Fibroblast of lung (primary cell): ENCODE data around the gene TIMP2. TPM values are rescaled to one million over a fixed set of nuclear protein-coding genes. Genes with fewer than 3 reads are reported as not detected.
A peak's percentile ranks its signal among the peaks of the same experiment; 100 is the strongest.
"Not testable (repeated sequence)": the region's sequence is repeated elsewhere in the genome, so short reads cannot be mapped to it uniquely, and the experiment has no call there.

Experiments used
- DNase-seq, 2 donors: peaks; one replicate each; pipeline versions ENCODE4 v3.0.0 to v3.0.0-alpha.2; 2010; ENCODE audit warnings: low read depth in 2 of 2
- H2AFZ ChIP-seq: 2 replicates; pipeline ENCODE4 v1.5.1; 2012; ENCODE audit warnings: low read length, control low read depth, inconsistent platforms
- H3K27ac ChIP-seq: 2 replicates; pipeline ENCODE4 v1.5.1; 2011; ENCODE audit warnings: low read length, control low read depth; ENCODE audit not compliant: insufficient read depth
- H3K27me3 ChIP-seq: 2 replicates; pipeline ENCODE4 v1.5.1; 2011; ENCODE audit warnings: mild to moderate bottlenecking, low read length; ENCODE audit not compliant: control insufficient read depth, insufficient read depth
- H3K36me3 ChIP-seq: 2 replicates; pipeline ENCODE4 v1.5.1; 2011; ENCODE audit warnings: low read length; ENCODE audit not compliant: control insufficient read depth, insufficient read depth
- H3K4me1 ChIP-seq: 2 replicates; pipeline ENCODE4 v1.5.1; 2011; ENCODE audit warnings: low read length; ENCODE audit not compliant: control insufficient read depth, insufficient read depth; ENCODE audit errors: extremely low read depth
- H3K4me2 ChIP-seq: 2 replicates; pipeline ENCODE4 v1.5.1; 2011; ENCODE audit warnings: low read length, control low read depth; ENCODE audit not compliant: insufficient read depth; ENCODE audit errors: extremely low read depth
- H3K4me3 ChIP-seq, 4 experiments: fragments of 200-600 bp in 1 of 4; sonication (generic) in 1 of 4; replicated peaks in 1 of 4; 2 replicates each; pipeline ENCODE4 v1.5.1; 2011 to 2016; ENCODE audit warnings: low read length in 4 of 4, low read depth in 3 of 4, mild to moderate bottlenecking in 3 of 4, control low read depth in 2 of 4, inconsistent platforms in 1 of 4, mixed read lengths in 1 of 4; ENCODE audit not compliant: insufficient read depth in 1 of 4; ENCODE audit errors: control extremely low read depth in 1 of 4
- H3K79me2 ChIP-seq: 2 replicates; pipeline ENCODE4 v1.5.1; 2012; ENCODE audit warnings: mild to moderate bottlenecking, low read length, inconsistent platforms; ENCODE audit not compliant: control insufficient read depth, insufficient read depth
- H3K9ac ChIP-seq: 2 replicates; pipeline ENCODE4 v1.5.1; 2011; ENCODE audit warnings: mild to moderate bottlenecking, low read length, control low read depth; ENCODE audit not compliant: insufficient read depth
- H3K9me3 ChIP-seq: 2 replicates; pipeline ENCODE4 v1.5.1; 2012; ENCODE audit warnings: low read depth, low read length; ENCODE audit not compliant: control insufficient read depth, insufficient read depth
- H4K20me1 ChIP-seq: 2 replicates; pipeline ENCODE4 v1.5.1; 2011; ENCODE audit warnings: low read length; ENCODE audit not compliant: control insufficient read depth, insufficient read depth; ENCODE audit errors: extremely low read depth
- EZH2 ChIP-seq: IDR thresholded peaks from 2 replicates; pipeline ENCODE4 v1.5.1; 2012; ENCODE audit warnings: low read length, control low read depth, mild to moderate bottlenecking; ENCODE audit errors: missing control alignments
- polyA plus RNA-seq, 2 donors: library from polyadenylated mRNA; depleted of rRNA in 1 of 2; stranded (reverse) in 1 of 2; unstranded in 1 of 2; fragments of >200 nt; gene quantifications; 2 replicates each; pipeline ENCODE4 v1.2.1, GENCODE V29; 2011 to 2012; ENCODE audit warnings: missing spikeins in 1 of 2
- total RNA-seq: library from RNA; depleted of rRNA; stranded (reverse); fragments of >200 nt; gene quantifications from 2 replicates; pipeline ENCODE4 v1.2.1, GENCODE V29; 2014
- TF ChIP-seq, protein P1 (sequence below), 2 donors: IDR thresholded peaks in 1 of 2; conservative IDR thresholded peaks in 1 of 2; 1 replicate in 1 of 2; 2 replicates in 1 of 2; pipeline ENCODE4 v1.5.1; 2011 to 2012; ENCODE audit warnings: low read length in 2 of 2, control low read depth in 1 of 2, inconsistent platforms in 1 of 2, low read depth in 1 of 2, mild to moderate bottlenecking in 1 of 2

The TIMP2 gene
- total and polyA plus RNA-seq, 2 donors (not counting 1 experiment from before 2014, with no cell fraction given) = 155 to 745 TPM

DNA sequence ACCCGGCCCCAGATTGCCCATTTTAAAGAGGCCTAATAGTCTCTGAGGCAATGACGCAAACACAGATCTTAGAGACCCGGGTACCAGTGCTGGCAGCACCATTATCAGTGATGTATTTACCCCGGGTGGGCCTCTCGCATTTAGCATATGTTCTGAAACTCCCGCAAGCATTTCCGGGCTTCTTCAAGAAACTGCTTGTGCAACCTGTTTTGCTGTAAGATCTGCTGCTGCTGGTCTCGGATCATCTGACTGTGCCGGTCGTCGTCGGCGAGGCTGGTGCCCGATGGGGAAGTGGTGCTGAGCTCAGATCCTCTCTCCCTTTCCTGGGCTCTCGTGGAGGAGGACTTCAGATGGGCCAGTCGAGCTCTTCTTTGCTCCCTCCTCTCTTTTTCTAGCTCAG is 34.7 kb downstream of the TIMP2 start:
- H3K27me3 ChIP-seq = no peaks in the 10 kb centered on the region
- H3K79me2 ChIP-seq = peaks cover 95% of the 10 kb centered on the region
- no peaks in the 10 kb centered on the region for H3K9me3 ChIP-seq
- H3K4me3 ChIP-seq = no peak overlapping the region
- H3K9ac ChIP-seq = no peak overlapping the region
- no peak overlapping the region for H3K27ac ChIP-seq
- no peak for DNase-seq
- peaks cover 23% of the 10 kb centered on the region for H3K36me3 ChIP-seq
- H3K4me2 ChIP-seq = no peak overlapping the region
- H2AFZ ChIP-seq = no peak overlapping the region
- peaks cover 15% of the 10 kb centered on the region for H3K4me1 ChIP-seq
- TF ChIP-seq EZH2 = no peak
- peaks cover 2% of the 10 kb centered on the region for H4K20me1 ChIP-seq

DNA sequence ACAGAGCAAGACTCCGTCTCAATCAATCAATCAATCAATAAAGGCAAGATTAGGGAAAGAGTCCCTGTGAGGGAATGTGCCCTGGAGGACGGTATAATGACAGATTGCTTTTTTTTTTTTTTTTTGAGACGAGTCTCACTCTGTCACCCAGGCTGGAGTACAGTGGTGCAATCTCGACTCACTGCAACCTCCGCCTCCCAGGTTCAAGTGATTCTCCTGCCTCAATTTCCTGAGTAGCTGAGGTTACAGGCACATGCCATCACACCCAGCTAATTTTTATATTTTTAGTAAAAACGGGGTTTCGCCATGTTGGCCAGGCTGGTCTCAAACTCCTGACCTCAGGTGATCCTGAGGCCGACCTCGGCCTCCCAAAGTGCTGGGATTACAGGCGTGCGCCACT is 35.1 kb downstream of the TIMP2 start:
- not testable (repeated sequence) for H3K27me3 ChIP-seq, H4K20me1 ChIP-seq, H3K9me3 ChIP-seq, H2AFZ ChIP-seq, H3K4me2 ChIP-seq, H3K4me3 ChIP-seq, H3K9ac ChIP-seq, DNase-seq, H3K27ac ChIP-seq
- Histone ChIP-seq H3K36me3 (peaks cover 25% of the 10 kb centered on the region), H3K79me2 (peaks cover 95% of the 10 kb centered on the region), H3K4me1 (peaks cover 18% of the 10 kb centered on the region)

DNA sequence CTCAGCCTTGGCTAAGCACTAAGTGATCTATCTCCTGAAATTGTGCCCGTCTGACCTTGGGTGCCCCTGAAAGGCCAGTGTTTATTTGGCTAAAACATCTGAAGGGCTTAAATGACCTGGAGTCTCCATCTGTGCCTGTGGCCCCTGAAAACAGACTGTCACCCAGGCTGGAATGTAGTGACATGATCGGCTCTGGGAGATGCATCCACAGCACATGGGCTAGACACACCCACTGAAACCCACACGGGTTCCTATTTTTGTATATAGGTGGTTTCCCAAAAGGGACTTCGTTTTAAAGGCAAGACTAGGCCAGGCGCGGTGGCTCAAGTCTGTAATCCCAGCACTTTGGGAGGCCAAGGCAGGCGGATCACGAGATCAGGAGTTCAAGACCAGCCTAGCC is 35.7 kb downstream of the TIMP2 start:
- no peak overlapping the region for H2AFZ ChIP-seq

DNA sequence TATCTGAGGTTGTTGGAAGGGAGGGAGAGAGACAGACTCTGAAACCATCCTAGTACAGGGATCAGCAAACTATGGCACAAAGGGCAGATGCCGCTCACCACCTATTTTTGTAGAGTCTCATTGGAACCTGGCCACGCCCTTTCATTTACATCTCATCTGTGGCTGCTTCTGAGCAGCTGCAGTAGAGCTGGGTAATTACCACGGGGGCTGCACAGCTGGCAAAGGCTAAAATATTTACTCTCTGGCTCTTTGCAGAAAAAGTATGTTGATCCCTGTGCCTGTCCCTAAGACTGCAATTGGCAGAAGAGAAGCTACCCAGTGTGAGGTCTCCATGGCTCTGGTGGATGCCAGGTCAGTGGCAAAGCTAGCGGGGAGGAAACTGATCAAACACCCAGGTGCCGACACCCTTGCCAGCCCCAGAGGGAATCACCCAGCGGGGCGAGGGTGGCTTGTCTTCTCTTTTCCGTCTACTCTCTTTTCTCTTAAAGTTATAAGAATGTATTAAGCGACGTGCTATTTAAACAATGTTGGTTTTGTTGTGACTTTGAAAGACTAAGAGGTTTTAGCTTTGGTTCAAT is 36.2 kb downstream of the TIMP2 start:
- Histone ChIP-seq H3K4me2 (peak overlapping the region; percentile 11), H2AFZ (no peak overlapping the region), H3K79me2 (peaks cover 96% of the 10 kb centered on the region), H3K9ac (no peak overlapping the region), H3K9me3 (no peaks in the 10 kb centered on the region), H3K27me3 (no peaks in the 10 kb centered on the region), H3K4me3 (no peak overlapping the region), H4K20me1 (peaks cover 2% of the 10 kb centered on the region), H3K36me3 (peaks cover 25% of the 10 kb centered on the region), H3K4me1 (peaks cover 29% of the 10 kb centered on the region), H3K27ac (no peak overlapping the region)
- no peak for DNase-seq
- TF ChIP-seq, protein P1, sequence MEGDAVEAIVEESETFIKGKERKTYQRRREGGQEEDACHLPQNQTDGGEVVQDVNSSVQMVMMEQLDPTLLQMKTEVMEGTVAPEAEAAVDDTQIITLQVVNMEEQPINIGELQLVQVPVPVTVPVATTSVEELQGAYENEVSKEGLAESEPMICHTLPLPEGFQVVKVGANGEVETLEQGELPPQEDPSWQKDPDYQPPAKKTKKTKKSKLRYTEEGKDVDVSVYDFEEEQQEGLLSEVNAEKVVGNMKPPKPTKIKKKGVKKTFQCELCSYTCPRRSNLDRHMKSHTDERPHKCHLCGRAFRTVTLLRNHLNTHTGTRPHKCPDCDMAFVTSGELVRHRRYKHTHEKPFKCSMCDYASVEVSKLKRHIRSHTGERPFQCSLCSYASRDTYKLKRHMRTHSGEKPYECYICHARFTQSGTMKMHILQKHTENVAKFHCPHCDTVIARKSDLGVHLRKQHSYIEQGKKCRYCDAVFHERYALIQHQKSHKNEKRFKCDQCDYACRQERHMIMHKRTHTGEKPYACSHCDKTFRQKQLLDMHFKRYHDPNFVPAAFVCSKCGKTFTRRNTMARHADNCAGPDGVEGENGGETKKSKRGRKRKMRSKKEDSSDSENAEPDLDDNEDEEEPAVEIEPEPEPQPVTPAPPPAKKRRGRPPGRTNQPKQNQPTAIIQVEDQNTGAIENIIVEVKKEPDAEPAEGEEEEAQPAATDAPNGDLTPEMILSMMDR (conservative IDR thresholded peaks at IDR 0.05 in 1 of 2, IDR thresholded peaks at IDR 0.05 in 1 of 2; ENCODE audit: low read depth in 1 of 2, low read length in 2 of 2) = no peak
- no peak for TF ChIP-seq EZH2

More for the DNA sequence above, 35.7 kb downstream of the TIMP2 start:
- Histone ChIP-seq H3K9me3 (no peaks in the 10 kb centered on the region), H3K4me2 (peak overlapping the region; percentile 11), H4K20me1 (peaks cover 2% of the 10 kb centered on the region), H3K79me2 (peaks cover 96% of the 10 kb centered on the region), H3K9ac (no peak overlapping the region), H3K27me3 (no peaks in the 10 kb centered on the region), H3K4me1 (peaks cover 24% of the 10 kb centered on the region), H3K4me3 (no peak overlapping the region), H3K36me3 (peaks cover 25% of the 10 kb centered on the region), H3K27ac (no peak overlapping the region)
- TF ChIP-seq, protein P1 (conservative IDR thresholded peaks at IDR 0.05 in 1 of 2, IDR thresholded peaks at IDR 0.05 in 1 of 2; ENCODE audit: low read depth in 1 of 2, low read length in 2 of 2) = no peak
- TF ChIP-seq EZH2 = no peak
- no peak for DNase-seq
